Tibial artery (tissue), 4 donors: ENCODE data around the gene TIMM29.

Experiments used
- DNase-seq, 2 donors: peaks; one replicate each; pipeline ENCODE4 v3.0.0-alpha.2; 2019
- H3K27ac ChIP-seq, 2 donors: fragments of 200-600 bp; sonication (generic) in 1 of 2; 1 replicate in 1 of 2; 2 replicates in 1 of 2; pipeline ENCODE4 v1.5.1; 2018 to 2019; ENCODE audit warnings: mild to moderate bottlenecking in 1 of 2
- H3K27me3 ChIP-seq, 2 donors: fragments of 200-600 bp; sonication (generic) in 1 of 2; one replicate each; pipeline versions ENCODE4 v1.5.1 to v1.6.0; 2016 to 2019
- H3K36me3 ChIP-seq, 3 donors: fragments of 200-600 bp; sonication (generic) in 2 of 3; one replicate each; pipeline ENCODE4 v1.5.1; 2016 to 2019; ENCODE audit warnings: mild to moderate bottlenecking in 2 of 3
- H3K4me1 ChIP-seq, 4 donors: fragments of 200-600 bp; sonication (generic) in 2 of 4; 1 replicate in 3 of 4; 2 replicates in 1 of 4; pipeline ENCODE4 v1.5.1; 2016 to 2019
- H3K4me3 ChIP-seq, 2 donors: fragments of 200-600 bp; sonication (generic) in 1 of 2; 1 replicate in 1 of 2; 2 replicates in 1 of 2; pipeline ENCODE4 v1.5.1; 2018 to 2019; ENCODE audit warnings: mild to moderate bottlenecking in 2 of 2
- H3K9me3 ChIP-seq, 3 donors: fragments of 200-600 bp; sonication (generic) in 1 of 3; one replicate each; pipeline ENCODE4 v1.5.1; 2016 to 2019
- intact Hi-C: fragments of 100-400 bp; cut with DNase I; formaldehyde crosslinking; loops from one replicate; pipeline ENCODE4 v1.15.0; 2023; ENCODE audit warnings: low total_unique reads
- TF ChIP-seq, protein P1 (sequence below), 2 experiments: fragments of 200-600 bp in 1 of 2; fragments of 450-650 bp in 1 of 2; IDR thresholded peaks; one replicate each; pipeline ENCODE4 v1.5.1; 2017 to 2019; ENCODE audit warnings: antibody characterized with exemption in 2 of 2, mild to moderate bottlenecking in 1 of 2, moderate library complexity in 1 of 2

TIMM29 gene

DNA sequence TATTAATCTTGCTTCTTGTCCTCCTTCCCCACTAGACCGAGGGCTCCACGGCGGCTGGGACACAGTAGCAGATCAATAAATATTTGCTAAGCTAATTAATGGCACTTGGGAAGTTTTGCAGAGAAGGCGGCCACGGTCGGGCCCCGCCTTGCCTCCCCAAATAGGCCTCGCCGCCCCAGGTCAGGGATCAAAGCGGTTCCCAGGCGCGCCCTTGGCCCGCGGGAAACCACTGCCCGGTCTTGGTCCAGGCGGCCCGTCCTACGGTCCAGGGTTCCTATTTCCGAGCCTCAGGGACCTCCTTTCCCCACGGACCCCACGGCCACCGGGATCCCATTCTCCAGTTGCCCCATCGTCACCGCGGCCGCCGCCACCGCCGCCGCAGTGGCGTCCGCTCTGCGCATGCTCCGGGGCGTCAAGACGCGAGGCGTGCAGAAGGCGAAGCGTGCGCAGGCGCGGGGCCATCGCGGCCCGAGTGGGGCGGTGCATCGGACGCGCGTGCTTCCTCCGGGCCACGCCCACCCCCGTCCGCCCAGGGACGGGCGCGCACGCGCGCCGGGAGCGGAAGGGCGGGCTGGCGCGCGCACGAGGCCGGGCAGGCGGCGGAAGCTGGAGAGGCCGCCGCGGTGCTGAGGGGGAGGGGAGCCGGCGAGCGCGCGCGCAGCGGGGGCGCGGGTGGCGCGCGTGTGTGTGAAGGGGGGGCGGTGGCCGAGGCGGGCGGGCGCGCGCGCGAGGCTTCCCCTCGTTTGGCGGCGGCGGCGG is 31.9 kb downstream of the TIMM29 start, which contains the start of gene SMARCA4:
Gene SMARCA4, plus strand, starts transcription at position 717 of the 759 bp plus-strand sequence. CDS start 23,122 bp downstream, outside the sequence.
- intact Hi-C loops: no loop called here
- Histone ChIP-seq H3K4me1 (peaks cover 0 to 27% (median 19%) of the 10 kb centered on the region in 4 donors), H3K9me3 (no peaks in the 10 kb centered on the region), H3K27me3 (no peaks in the 10 kb centered on the region), H3K4me3 (peak within 1 kb of the TSS; percentile 74 to 84), H3K36me3 (no peaks in the 10 kb centered on the region), H3K27ac (peak within 1 kb of the TSS; percentile 86 to 95)
- DNase-seq: peak; percentile 93 to 99
- TF ChIP-seq, protein P1, sequence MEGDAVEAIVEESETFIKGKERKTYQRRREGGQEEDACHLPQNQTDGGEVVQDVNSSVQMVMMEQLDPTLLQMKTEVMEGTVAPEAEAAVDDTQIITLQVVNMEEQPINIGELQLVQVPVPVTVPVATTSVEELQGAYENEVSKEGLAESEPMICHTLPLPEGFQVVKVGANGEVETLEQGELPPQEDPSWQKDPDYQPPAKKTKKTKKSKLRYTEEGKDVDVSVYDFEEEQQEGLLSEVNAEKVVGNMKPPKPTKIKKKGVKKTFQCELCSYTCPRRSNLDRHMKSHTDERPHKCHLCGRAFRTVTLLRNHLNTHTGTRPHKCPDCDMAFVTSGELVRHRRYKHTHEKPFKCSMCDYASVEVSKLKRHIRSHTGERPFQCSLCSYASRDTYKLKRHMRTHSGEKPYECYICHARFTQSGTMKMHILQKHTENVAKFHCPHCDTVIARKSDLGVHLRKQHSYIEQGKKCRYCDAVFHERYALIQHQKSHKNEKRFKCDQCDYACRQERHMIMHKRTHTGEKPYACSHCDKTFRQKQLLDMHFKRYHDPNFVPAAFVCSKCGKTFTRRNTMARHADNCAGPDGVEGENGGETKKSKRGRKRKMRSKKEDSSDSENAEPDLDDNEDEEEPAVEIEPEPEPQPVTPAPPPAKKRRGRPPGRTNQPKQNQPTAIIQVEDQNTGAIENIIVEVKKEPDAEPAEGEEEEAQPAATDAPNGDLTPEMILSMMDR (IDR thresholded peaks at IDR 0.05): no peak

DNA sequence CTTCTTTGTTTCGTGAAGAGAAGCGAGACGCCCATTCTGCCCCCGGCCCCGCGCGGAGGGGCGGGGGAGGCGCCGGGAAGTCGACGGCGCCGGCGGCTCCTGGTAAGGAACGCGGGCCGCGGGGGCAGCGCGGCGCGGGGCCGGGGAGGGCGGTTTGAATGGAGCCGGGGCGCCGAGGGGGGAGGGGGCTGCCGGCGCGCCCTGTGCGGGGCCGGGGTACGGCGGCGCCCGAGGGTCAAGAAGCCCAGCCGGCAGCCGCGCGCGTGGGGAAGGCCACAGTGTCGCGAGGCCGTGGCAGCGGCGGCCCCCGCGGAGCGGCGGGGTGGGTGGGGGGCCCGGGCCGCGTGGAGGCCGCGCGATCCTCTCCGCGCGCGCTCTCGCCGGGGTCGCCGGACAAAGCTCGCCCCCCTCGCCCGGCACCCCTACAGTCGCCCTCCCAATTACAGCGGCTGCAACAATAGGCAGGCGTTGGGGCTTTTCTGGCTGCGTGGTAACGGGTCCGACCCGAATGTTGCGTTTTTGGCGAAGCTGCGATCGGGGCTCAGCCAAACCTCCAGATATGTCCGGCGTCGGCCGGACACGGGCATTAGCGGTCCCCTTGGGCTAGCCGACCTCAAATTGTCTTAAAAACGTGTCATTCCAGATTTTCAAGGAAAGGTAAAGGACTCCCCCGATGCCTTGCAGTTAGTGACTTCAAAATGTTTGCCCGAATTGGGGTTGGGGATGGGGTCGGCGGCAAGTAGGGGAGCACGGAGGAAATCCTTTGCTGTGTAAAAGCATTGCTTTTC is 32.7 kb downstream of the TIMM29 start:
- TF ChIP-seq, protein P1 (IDR thresholded peaks at IDR 0.05): no peak
- no peaks in the 10 kb centered on the region for H3K27me3 ChIP-seq
- H3K4me1 ChIP-seq: peaks cover 0 to 27% (median 19%) of the 10 kb centered on the region in 4 donors
- H3K9me3 ChIP-seq: no peaks in the 10 kb centered on the region
- peak overlapping the region; percentile 74 to 84 for H3K4me3 ChIP-seq
- H3K36me3 ChIP-seq: no peaks in the 10 kb centered on the region
- H3K27ac ChIP-seq: peak overlapping the region; percentile 73 to 79
- intact Hi-C loops: no loop called here
- DNase-seq: no peak

DNA sequence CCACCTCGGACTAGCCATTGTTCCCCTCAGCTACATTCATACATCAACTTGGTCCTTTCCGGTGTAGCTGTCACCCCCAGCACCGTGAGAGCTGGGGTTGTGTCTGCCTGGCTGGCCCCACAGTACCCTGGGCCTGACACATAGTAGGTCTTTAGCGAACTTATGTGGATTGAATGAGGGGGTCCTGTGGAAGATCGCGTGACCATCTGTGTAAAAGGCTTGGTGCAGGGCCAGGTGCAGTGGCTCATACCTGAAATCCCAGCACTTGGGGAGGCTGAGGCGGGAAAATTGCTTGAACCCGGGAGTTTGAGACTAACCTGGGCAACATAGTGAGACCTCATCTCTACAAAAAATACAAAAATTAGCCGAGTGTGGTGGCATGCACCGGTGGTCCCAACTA is 34.3 kb downstream of the TIMM29 start:
- Histone ChIP-seq H3K27me3 (no peaks in the 10 kb centered on the region), H3K9me3 (no peaks in the 10 kb centered on the region), H3K36me3 (no peaks in the 10 kb centered on the region), H3K4me1 (peaks cover 0 to 27% (median 19%) of the 10 kb centered on the region in 4 donors), H3K27ac (no peak overlapping the region), H3K4me3 (no peak overlapping the region)
- TF ChIP-seq, protein P1 (IDR thresholded peaks at IDR 0.05): no peak
- intact Hi-C loops: no loop called here
- DNase-seq: no peak

DNA sequence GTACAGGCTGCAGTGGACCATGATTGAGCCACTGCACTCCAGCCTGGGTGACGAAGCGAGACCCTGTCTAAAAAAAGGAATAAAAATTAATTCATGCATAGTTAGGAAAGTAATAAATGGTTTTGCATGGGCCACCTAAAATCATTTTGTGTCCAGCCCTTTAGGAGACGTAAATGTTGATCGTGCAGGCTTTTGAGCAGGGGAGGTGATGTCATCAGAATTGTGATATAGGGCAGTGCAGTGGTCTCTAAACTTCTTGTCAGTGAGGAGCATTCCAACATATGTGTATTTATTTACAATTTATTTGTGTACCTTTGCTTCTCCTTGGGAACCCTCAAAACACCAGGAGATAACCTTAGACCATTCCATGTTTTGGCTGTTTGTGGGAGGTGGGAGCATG is 35.3 kb downstream of the TIMM29 start:
- TF ChIP-seq, protein P1 (IDR thresholded peaks at IDR 0.05): no peak
- Histone ChIP-seq H3K4me3 (no peak overlapping the region), H3K4me1 (peaks cover 0 to 32% (median 19%) of the 10 kb centered on the region in 4 donors), H3K27ac (no peak overlapping the region), H3K27me3 (no peaks in the 10 kb centered on the region), H3K9me3 (no peaks in the 10 kb centered on the region), H3K36me3 (no peaks in the 10 kb centered on the region)
- no peak for DNase-seq
- intact Hi-C loops: no loop called here

DNA sequence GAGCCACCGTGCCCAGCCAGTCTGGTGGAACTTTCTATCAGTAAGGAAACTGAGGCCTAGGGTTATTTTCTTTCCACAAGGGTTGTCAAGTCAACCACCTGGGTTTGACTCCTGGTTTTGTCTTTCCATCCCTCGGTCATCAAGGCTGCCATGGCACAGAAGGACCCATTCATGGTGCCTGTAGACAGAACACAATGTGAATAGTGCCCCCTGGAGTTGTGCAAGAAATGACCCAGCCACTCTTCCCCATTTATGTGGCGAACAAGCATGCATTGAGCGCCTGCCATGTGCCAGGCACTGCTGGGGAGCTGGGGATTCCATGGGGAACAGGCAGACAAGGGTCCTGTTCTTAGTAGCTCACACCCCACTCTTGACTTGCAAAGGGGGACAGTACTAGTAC is 36.3 kb downstream of the TIMM29 start:
- H3K27ac ChIP-seq: no peak overlapping the region
- H3K9me3 ChIP-seq: no peaks in the 10 kb centered on the region
- H3K4me1 ChIP-seq: peaks cover 0 to 29% (median 17%) of the 10 kb centered on the region in 4 donors
- no peak overlapping the region for H3K4me3 ChIP-seq
- intact Hi-C loops: no loop called here
- no peaks in the 10 kb centered on the region for H3K36me3 ChIP-seq
- no peak for DNase-seq
- H3K27me3 ChIP-seq: no peaks in the 10 kb centered on the region
- TF ChIP-seq, protein P1 (IDR thresholded peaks at IDR 0.05): no peak
